HG03159 (cell line): Measurements from ENCODE around the gene MINDY2.

ENCODE experiments used
- ATAC-seq: cut with Tn5 transposase; IDR thresholded peaks from one replicate; pipeline ENCODE4 v1.9.1; 2021; ENCODE audit warnings: mild to moderate bottlenecking, moderate library complexity; ENCODE audit not compliant: unreplicated experiment

Gene MINDY2

DNA sequence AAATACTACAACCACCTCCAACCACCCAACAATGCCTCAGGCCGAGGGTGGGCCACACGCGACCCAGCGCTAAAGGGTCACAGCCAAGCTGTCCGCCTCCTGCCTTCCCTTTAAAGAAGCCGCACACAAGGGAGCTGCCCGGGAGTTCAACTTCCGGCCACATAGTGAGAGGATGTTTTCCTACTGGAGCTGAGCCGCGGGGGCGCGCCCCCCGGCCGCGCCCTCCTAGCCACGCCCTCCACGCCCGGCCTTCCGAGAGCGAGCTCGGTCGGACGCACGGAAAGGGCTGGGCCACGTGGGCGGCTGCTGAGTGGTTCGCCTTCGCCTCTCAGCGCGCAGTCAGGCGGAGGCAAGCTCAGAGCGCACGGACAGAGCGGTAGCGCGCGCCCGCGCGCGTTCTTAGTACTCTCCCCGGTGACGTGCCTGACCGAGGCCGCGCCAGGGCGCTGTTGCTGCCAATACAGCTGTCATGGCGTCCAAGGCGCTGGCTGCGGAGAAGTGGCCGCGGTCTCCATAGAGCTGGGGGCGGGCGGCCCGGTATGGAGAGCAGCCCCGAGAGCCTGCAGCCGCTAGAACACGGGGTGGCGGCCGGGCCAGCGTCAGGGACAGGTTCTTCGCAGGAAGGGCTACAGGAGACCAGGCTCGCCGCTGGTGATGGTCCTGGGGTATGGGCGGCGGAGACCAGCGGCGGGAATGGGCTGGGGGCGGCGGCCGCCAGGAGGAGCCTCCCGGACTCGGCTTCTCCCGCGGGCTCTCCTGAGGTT lies at the start of gene MINDY2:
Gene MINDY2, plus strand, starts transcription at position 446 of the 764 bp plus-strand sequence. Its CDS starts 94 bp downstream, at position 540.
- peak; percentile 91 for ATAC-seq

DNA sequence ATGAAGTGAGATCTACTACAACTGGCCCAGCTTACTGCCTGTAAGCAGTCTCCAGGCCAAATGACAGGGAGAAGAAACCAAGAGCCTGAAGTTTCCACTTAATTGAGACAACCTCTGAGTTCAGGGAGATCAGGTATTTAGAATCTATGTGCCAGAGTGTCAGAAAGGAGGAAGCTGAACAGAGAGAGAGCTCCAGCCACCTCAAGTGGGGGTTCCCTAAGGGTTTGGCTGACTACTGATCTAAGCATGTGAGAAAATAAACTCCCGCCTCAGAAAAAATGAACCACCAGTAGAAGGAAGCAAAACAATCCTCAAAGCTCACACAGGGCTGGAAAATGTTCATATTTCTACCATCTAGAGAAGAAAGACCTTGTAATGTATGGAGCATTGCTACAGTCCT lies 46.6 kb upstream of the MINDY2 start:
- peak; percentile 80 for ATAC-seq

DNA sequence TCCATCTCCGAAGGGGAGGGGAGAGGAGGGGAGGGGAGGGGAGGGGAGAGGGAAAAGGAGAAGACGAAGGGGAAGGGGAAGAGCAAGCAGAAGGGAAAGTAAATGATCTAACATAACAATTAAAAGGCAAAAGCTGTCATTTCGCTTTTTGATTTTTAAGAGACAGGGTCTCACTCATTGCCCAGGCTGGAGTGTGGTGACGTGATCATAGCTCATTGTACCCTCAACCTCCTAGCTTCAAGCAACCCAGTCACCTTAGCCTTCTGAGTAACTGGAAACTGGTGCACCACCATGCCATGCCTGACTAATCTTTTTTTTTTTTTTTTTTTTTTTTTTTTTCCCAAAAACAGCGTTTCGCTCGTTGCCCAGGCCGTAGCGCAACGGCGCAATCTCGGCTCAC lies 44.2 kb upstream of the MINDY2 start:
- no peak for ATAC-seq

DNA sequence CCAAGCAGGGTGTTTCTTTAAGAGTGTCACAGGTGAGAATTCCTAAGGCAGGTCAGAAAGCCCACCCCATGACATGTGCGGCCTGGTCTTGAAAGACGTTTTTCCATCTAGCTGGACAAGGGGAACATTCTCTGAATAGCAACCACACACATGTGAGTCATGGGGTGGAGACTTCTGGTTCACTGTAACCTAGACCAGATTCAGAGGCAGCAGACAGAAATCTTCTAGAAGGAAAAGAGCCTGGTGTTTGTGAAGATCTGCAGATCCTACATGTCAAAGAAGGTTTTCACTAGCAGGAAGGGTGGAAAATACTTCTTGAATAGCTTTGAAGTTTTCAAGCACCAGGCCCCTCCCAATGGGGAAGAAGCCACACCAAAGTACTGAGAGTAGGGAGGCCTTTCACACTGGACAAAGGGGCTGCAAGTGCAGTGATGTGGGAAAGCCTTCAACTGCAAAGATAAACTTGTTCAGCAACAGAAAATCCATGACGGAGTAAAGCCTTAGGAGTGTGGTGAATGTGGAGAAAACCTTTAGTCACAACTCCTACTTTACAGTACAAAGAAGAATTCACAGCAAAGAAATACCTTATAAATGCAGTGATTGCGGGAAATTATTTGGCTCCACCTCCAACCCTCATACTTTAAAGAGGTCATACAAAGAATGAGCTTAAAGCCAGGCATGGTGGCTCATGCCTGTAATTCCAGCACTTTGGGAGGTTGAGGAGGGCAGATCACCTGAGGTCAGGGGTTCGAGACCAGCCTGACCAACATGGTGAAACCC lies 39.2 kb upstream of the MINDY2 start:
- ATAC-seq: no peak

GRCh38 chr15:58732625-58733363 lies 38.3 kb upstream of the MINDY2 start:
- no peak for ATAC-seq

DNA sequence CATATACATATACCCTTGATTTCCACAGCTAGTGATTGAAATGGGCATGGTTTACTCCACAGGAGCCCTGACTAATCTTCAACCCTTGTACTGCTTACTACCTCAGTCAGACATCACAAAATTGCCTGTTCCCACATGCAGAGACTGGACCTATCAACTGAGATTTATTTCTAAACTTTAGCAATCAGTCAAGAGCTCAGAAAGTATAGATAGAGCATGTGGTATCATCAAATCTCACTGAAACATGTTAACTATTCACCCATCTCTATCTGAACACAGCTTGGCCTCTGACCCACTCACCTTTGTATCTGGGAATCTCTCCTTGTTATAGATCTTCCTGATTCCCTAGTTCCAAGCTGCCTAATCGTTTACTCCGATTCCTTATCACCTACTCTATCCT lies 36.2 kb upstream of the MINDY2 start:
- no peak for ATAC-seq

GRCh38 chr15:58736018-58736643 lies 35.0 kb upstream of the MINDY2 start:
- no peak for ATAC-seq

- ATAC-seq: no peak
These were observed 33.8 kb upstream of the MINDY2 start for GRCh38 chr15:58737298-58737697.

- no peak for ATAC-seq
These were observed 32.9 kb upstream of the MINDY2 start for GRCh38 chr15:58738046-58738707.

DNA sequence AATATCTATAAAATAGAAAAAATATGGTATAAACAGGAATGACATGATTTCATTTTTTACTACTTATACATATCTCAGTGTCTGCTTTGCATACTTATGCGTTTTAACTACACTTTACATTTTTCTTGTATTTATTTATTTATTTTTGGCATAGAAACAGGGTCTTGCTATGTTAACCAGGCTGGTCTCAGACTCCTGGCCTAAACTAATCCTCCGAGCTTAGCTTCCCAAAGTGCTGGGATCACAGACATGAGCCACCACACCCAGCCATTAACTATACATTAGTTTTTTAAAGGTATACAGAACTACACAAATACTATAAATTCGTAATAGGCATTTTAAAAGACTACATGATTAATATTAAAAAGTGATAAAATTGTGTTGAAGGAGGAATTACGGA lies 30.7 kb upstream of the MINDY2 start:
- ATAC-seq: no peak

- no peak for ATAC-seq
These were observed 30.1 kb upstream of the MINDY2 start for GRCh38 chr15:58741032-58741431.

DNA sequence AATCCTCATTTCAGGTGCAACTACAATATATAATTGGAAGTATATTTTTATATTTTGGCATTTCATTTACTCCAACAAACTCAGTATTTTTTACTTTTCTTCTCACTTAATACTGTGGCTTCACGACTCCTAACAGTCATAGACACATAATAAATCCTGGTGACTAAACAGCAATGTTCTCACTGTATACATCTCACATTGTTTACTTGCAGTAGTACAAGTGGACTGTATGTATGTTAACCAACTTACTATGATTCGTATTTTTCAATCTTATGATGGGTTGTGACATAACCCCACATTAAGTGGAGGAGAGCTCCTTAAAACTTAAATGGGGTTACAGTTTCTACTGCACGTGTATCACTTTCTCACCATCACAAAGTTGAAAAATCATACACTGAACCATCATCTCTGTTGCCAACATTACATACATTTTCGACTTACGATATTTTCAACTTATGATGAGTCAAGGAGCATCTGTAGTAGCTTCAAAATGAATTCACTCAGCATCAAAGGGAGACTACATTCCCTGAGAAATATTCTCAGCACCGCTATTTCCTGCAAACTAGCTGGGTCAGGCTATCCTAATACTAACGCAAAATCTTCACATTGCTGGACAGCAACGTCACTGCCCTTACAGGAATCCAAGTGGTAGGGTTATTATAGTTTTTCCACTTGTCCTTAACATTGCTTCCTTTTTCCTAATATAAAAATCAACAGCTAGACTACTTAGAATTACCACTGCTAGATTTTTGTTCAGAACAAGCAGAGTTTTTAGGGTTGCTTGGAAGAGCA lies 28.9 kb upstream of the MINDY2 start:
- no peak for ATAC-seq

DNA sequence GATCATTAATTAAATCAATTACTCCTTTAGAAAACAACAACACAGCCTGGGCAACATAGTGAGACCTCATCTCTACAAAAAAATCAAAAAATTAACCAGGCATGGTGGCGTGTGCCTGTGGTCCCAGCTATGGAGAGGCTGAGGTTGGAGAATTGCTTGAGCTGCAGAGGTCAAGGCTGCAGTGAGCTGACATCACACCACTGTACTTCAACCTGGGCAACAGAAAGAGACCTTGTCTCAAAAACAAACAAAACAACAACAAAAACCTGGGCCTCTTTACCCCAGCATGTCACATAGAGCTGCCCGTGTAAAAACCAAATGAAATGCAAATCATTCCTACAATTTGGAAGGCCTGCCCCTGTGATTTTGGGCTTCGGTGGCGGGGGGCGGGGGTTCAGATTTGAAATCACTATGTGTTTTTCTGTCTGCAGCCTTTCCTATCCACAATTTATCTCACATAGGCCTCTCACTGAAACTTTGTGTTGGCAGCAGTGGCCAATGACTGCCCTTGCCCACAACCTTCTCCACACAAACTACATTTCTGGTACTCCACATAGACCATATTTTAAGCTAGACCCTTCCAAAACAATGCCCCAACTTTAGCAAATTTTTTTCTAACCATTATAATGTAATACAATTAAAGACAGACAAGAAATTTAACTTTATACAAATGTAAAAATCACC lies 28.1 kb upstream of the MINDY2 start:
- ATAC-seq: no peak

DNA sequence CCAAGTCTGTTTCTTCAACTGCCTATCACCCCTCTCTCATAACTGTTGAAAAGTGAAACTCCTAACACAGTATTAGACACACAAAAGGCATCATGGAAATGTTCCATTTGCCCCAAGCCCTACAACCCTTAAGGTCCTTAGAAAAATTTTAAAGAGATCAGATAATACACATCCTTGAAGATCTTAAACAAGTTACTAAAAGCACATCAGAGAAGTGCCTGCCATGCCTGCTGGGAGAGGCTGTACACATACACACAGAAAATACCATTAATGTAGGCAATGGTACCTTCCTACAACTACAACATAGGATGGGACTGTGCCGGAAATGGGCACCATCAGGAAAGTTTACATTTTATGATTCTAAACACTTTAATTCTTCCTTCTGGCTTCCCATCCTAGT lies 24.9 kb upstream of the MINDY2 start:
- no peak for ATAC-seq

DNA sequence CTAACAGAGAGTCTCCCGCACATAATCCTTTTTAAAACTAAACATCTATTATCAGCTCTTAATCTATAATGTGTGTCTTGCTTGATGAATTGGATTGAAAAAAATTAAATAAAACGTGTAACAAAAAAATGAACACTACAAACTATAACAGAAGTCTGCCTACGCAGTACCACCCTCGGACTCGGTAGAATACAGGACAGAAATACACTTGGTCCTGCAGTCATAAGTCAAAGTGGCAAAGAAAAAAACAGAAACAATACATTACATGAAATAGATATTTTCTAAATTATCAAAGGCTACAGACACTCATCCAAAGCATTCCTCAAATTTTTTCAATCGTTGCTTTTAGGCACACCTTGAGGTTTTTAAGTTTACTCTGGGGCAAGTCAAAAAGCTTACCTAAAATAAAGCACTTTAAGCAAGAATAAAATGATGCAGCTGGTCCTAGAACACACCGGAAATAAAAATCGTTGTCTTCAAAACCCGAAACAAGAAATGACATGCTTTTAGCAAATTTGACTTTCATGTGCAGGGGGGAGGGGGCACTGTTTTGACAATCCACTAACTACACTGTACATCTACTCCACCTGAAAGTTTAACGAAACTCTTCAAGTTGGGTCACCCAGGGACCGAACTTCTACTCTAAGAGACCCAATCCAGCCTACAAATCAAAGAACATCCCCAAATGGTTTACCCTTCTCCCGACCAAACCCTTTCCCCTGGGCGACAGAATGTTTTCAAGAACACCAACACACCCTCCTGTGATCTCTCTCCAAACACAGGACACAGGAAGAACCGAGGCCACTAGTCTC lies 22.9 kb upstream of the MINDY2 start:
- peak; percentile 16 for ATAC-seq

GRCh38 chr15:58748852-58749531 lies 22.1 kb upstream of the MINDY2 start:
- peak; percentile 38 for ATAC-seq

DNA sequence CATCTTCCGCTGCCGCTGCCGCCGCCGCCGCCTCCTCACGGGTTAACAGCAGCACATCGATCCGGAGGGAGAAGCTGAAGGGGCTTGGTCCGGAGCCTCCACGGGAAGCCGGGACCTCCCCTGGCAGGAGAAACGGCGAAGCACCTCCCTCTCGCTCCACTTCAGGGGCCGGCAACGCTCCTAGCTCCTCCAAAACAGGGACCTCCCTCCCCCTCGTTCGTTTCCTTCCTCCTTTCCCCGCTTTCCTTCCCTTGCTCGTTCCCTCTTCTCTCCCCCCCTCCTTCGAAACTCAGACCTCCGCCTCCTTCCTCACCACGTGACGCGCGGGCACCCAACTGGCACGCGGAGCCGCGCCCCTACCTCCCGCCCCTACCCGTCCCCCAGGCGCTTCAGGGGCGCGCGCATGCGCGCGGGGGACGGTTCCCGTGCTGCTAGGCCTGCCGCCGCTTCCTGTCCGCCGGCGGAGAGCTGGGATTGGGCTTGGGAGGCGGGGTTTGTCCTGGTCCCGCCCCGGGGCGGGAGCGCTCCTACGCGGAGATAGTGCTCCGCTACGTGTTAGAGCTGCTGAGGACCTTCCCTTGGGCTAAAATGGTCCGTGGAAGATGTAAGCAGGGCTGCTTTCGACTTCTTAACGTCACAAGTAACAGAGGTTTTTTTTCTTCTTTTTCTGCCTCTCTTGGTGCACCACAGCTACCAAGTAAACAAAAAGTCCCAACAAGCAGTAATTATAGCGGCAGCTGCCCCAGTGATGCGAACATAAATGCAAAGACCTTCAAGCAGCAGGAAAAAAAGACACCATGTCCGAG lies 21.4 kb upstream of the MINDY2 start, which contains the start of gene ADAM10:
Gene ADAM10, minus strand, starts transcription at position 176 of the 806 bp plus-strand sequence. Its CDS starts 173 bp downstream, at position 3.
- ATAC-seq: peak; percentile 70
